H1 (cell line): Measurements from ENCODE around the gene DEDD. TPM values are rescaled to one million over a fixed set of nuclear protein-coding genes. Genes with fewer than 3 reads are reported as not detected.

Experiments
- CTCF ChIA-PET: fragments of 300-600 bp; sonication (Branson Sonifier 250); formaldehyde crosslinking; loops from one replicate; lab custom pipeline; 2021; ENCODE audit not compliant: partially characterized antibody; lab: Charles Lee
- POLR2A ChIA-PET: fragments of 300-600 bp; sonication (Branson Sonifier 250); formaldehyde crosslinking; loops from one replicate; lab custom pipeline; 2021; ENCODE audit warnings: inconsistent platforms; ENCODE audit not compliant: partially characterized antibody; lab: Charles Lee
- DNase-seq, 2 experiments: peaks; one replicate each; pipeline versions ENCODE4 v3.0.0 to v3.0.0-alpha.2; 2010 to 2022; ENCODE audit warnings: low spot score in 2 of 2, low read depth in 1 of 2, mixed read lengths in 1 of 2
- FAIRE-seq: peaks from 2 replicates; lab custom pipeline; 2011; peaks lifted over from hg19 to GRCh38; lab: Jason Lieb, UNC
- H2AFZ ChIP-seq: 2 replicates; pipeline ENCODE4 v1.8.1; 2012; ENCODE audit warnings: low read length, inconsistent platforms
- H2AK5ac ChIP-seq: 2 replicates; pipeline ENCODE4 v1.6.1; 2013; ENCODE audit warnings: low read depth, low read length
- H2BK120ac ChIP-seq: replicated peaks from 2 replicates; pipeline ENCODE3; 2013; ENCODE audit warnings: low read depth, low read length, inconsistent platforms
- H2BK12ac ChIP-seq: 2 replicates; pipeline ENCODE4 v1.6.1; 2013; ENCODE audit warnings: low read depth, low read length
- H2BK15ac ChIP-seq: 2 replicates; pipeline ENCODE4 v1.6.1; 2013; ENCODE audit warnings: low read length
- H2BK20ac ChIP-seq: 2 replicates; pipeline ENCODE4 v1.6.1; 2013; ENCODE audit warnings: low read length
- H2BK5ac ChIP-seq: 2 replicates; pipeline ENCODE4 v1.6.1; 2013; ENCODE audit warnings: low read depth, low read length
- H3K14ac ChIP-seq: 2 replicates; pipeline ENCODE4 v1.6.1; 2013; ENCODE audit warnings: inconsistent platforms; ENCODE audit not compliant: insufficient read length
- H3K18ac ChIP-seq: 2 replicates; pipeline ENCODE4 v1.6.1; 2013; ENCODE audit warnings: low read length; ENCODE audit errors: extremely low read depth
- H3K23ac ChIP-seq: 2 replicates; pipeline ENCODE4 v1.6.1; 2013; ENCODE audit warnings: inconsistent platforms; ENCODE audit not compliant: insufficient read length
- H3K23me2 ChIP-seq: 2 replicates; pipeline ENCODE4 v1.6.1; 2013; ENCODE audit warnings: low read depth, low read length
- H3K27ac ChIP-seq: 2 replicates; pipeline ENCODE4 v1.6.1; 2011; ENCODE audit warnings: low read depth, low read length, inconsistent platforms
- H3K27me3 ChIP-seq, 4 experiments: replicated peaks in 1 of 4; 1 replicate in 1 of 4; 2 replicates in 3 of 4; pipeline versions ENCODE4 v1.6.1 to v1.8.1; 2011 to 2013; ENCODE audit warnings: low read length in 3 of 4, mild to moderate bottlenecking in 3 of 4, inconsistent platforms in 2 of 4, mixed read lengths in 2 of 4, moderate library complexity in 1 of 4; ENCODE audit not compliant: control insufficient read depth in 3 of 4, insufficient read depth in 3 of 4; ENCODE audit errors: extremely low read depth in 1 of 4
- H3K36me3 ChIP-seq, 4 experiments: 2 replicates each; pipeline versions ENCODE4 v1.6.1 to v1.8.1; 2011 to 2013; ENCODE audit warnings: mild to moderate bottlenecking in 4 of 4, low read length in 3 of 4, moderate library complexity in 2 of 4, control low read depth in 1 of 4, inconsistent platforms in 1 of 4; ENCODE audit not compliant: insufficient read depth in 4 of 4, control insufficient read depth in 2 of 4
- H3K4ac ChIP-seq: replicated peaks from 2 replicates; pipeline ENCODE3; 2013; ENCODE audit warnings: low read length, low read depth, mixed read lengths, inconsistent platforms; ENCODE audit not compliant: insufficient read length
- H3K4me1 ChIP-seq, 4 experiments: replicated peaks in 1 of 4; 1 replicate in 1 of 4; 2 replicates in 3 of 4; pipeline versions ENCODE4 v1.6.1 to v1.8.1; 2011 to 2013; ENCODE audit warnings: low read length in 3 of 4, inconsistent platforms in 2 of 4, mixed read lengths in 1 of 4; ENCODE audit not compliant: insufficient read depth in 4 of 4, control insufficient read depth in 3 of 4
- H3K4me2 ChIP-seq, 2 experiments: 2 replicates each; pipeline versions ENCODE4 v1.6.1 to v1.8.1; 2011 to 2013; ENCODE audit warnings: low read depth in 2 of 2, low read length in 2 of 2, control low read depth in 1 of 2, inconsistent platforms in 1 of 2, mild to moderate bottlenecking in 1 of 2; ENCODE audit not compliant: insufficient read depth in 1 of 2
- H3K4me3 ChIP-seq, 4 experiments: fragments of 200-600, 300-600 bp in 1 of 4; sonication (generic), shearing (Covaris generic), sonication (Bioruptor Twin) in 1 of 4; 2 replicates each; pipeline versions ENCODE4 v1.5.1 to v1.8.1; 2011 to 2016; ENCODE audit warnings: low read length in 4 of 4, low read depth in 3 of 4, control low read depth in 2 of 4, inconsistent platforms in 2 of 4, mild to moderate bottlenecking in 2 of 4, mixed read lengths in 1 of 4, moderate library complexity in 1 of 4; ENCODE audit not compliant: insufficient read depth in 2 of 4; ENCODE audit errors: extremely low read depth in 1 of 4
- H3K56ac ChIP-seq: replicated peaks from 2 replicates; pipeline ENCODE3; 2013; ENCODE audit warnings: low read depth, mild to moderate bottlenecking, mixed read lengths, low read length, inconsistent platforms; ENCODE audit not compliant: insufficient read length
- H3K79me1 ChIP-seq: 2 replicates; pipeline ENCODE4 v1.6.1; 2013; ENCODE audit warnings: low read depth, low read length, control low read depth
- H3K79me2 ChIP-seq, 2 experiments: 2 replicates each; pipeline versions ENCODE4 v1.6.1 to v1.8.1; 2012 to 2013; ENCODE audit warnings: low read length in 2 of 2, mild to moderate bottlenecking in 2 of 2, inconsistent platforms in 1 of 2; ENCODE audit not compliant: insufficient read depth in 2 of 2, control insufficient read depth in 1 of 2
- H3K9ac ChIP-seq, 4 experiments: replicated peaks in 1 of 4; 1 replicate in 1 of 4; 2 replicates in 3 of 4; pipeline versions ENCODE4 v1.6.1 to v1.8.1; 2011 to 2013; ENCODE audit warnings: low read depth in 3 of 4, low read length in 3 of 4, control low read depth in 2 of 4, mild to moderate bottlenecking in 2 of 4, moderate library complexity in 2 of 4, inconsistent platforms in 1 of 4; ENCODE audit errors: extremely low read depth in 1 of 4
- H3K9me3 ChIP-seq, 2 experiments: 2 replicates each; pipeline versions ENCODE4 v1.6.1 to v1.8.1; 2012 to 2013; ENCODE audit warnings: mild to moderate bottlenecking in 2 of 2, moderate library complexity in 2 of 2, control low read depth in 1 of 2, inconsistent platforms in 1 of 2, low read depth in 1 of 2, low read length in 1 of 2, mixed read lengths in 1 of 2; ENCODE audit not compliant: insufficient read depth in 2 of 2
- H4K20me1 ChIP-seq, 2 experiments: replicated peaks in 1 of 2; 2 replicates each; pipeline versions ENCODE3 to v1.8.1; 2011 to 2013; ENCODE audit warnings: inconsistent platforms in 2 of 2, low read length in 2 of 2, mild to moderate bottlenecking in 1 of 2; ENCODE audit not compliant: insufficient read depth in 2 of 2, control insufficient read depth in 1 of 2
- H4K5ac ChIP-seq: 2 replicates; pipeline ENCODE4 v1.6.1; 2013; ENCODE audit warnings: low read length, low read depth, mixed read lengths, inconsistent platforms; ENCODE audit not compliant: insufficient read length
- H4K8ac ChIP-seq: 2 replicates; pipeline ENCODE4 v1.8.0; 2013; ENCODE audit warnings: mild to moderate bottlenecking, moderate library complexity, low read length, inconsistent platforms; ENCODE audit not compliant: insufficient read depth; ENCODE audit errors: extremely low read depth
- H4K91ac ChIP-seq: replicated peaks from 2 replicates; pipeline ENCODE3; 2013; ENCODE audit warnings: low read length, mixed read lengths, inconsistent platforms; ENCODE audit not compliant: insufficient read length
- ASH2L ChIP-seq: fragments of 200-600, 300-600 bp; sonication (generic); IDR thresholded peaks from one replicate; pipeline ENCODE4 v1.7.1; 2017; ENCODE audit warnings: low read length
- ATF3 ChIP-seq: IDR thresholded peaks from 2 replicates; pipeline ENCODE4 v1.6.1; 2011; ENCODE audit warnings: low read depth, mild to moderate bottlenecking, low read length; ENCODE audit not compliant: insufficient read depth
- BACH1 ChIP-seq: IDR thresholded peaks from 2 replicates; pipeline ENCODE4 v1.6.1; 2012; ENCODE audit warnings: low read length, improper control_type of control experiment
- CEBPB ChIP-seq: IDR thresholded peaks from 2 replicates; pipeline ENCODE4 v1.6.1; 2012; ENCODE audit warnings: low read depth, low read length
- CHD2 ChIP-seq: IDR thresholded peaks from 2 replicates; pipeline ENCODE4 v1.6.1; 2012; ENCODE audit warnings: low read length, improper control_type of control experiment
- CREB1 ChIP-seq: IDR thresholded peaks from 2 replicates; pipeline ENCODE4 v1.6.1; 2012; ENCODE audit warnings: inconsistent platforms
- CTBP2 ChIP-seq: IDR thresholded peaks from 2 replicates; pipeline ENCODE4 v1.7.0; 2011; ENCODE audit warnings: borderline replicate concordance, mild to moderate bottlenecking, moderate library complexity, mixed read lengths, low read length; ENCODE audit not compliant: insufficient read depth, insufficient read length
- POLR2AphosphoS5 ChIP-seq: IDR thresholded peaks from 2 replicates; pipeline ENCODE4 v1.6.1; 2011; ENCODE audit warnings: low read depth, low read length
- POU5F1 ChIP-seq: IDR thresholded peaks from 2 replicates; pipeline ENCODE4 v1.6.1; 2011; ENCODE audit warnings: low read depth, mild to moderate bottlenecking, low read length, moderate library complexity
- RAD21 ChIP-seq, 2 experiments: IDR thresholded peaks in 1 of 2; conservative IDR thresholded peaks in 1 of 2; 2 replicates each; pipeline ENCODE4 v1.6.1; 2011; ENCODE audit warnings: low read depth in 2 of 2, low read length in 2 of 2, improper control_type of control experiment in 1 of 2, inconsistent platforms in 1 of 2, mild to moderate bottlenecking in 1 of 2, moderate library complexity in 1 of 2
- SP2 ChIP-seq: IDR thresholded peaks from 2 replicates; pipeline ENCODE4 v1.6.1; 2012; ENCODE audit warnings: mild to moderate bottlenecking, low read length, inconsistent platforms
- TAF1 ChIP-seq: IDR thresholded peaks from 2 replicates; pipeline ENCODE4 v1.6.1; 2011; ENCODE audit warnings: mild to moderate bottlenecking, low read depth, low read length
- WGBS, 2 experiments: shearing (Covaris generic) in 1 of 2; methylation state at CpG; one replicate each; pipeline versions ENCODE4 v1.1.6 to v1.1.7; 2013 to 2015; ENCODE audit warnings: low lambda C conversion rate in 2 of 2, mixed read lengths in 2 of 2, inconsistent platforms in 1 of 2, low coverage in 1 of 2, missing lambda C conversion rate in 1 of 2; ENCODE audit not compliant: insufficient replicate concordance in 2 of 2, insufficient coverage in 1 of 2, insufficient read length in 1 of 2; ENCODE audit errors: extremely low coverage in 1 of 2, missing lambda C conversion rate in 1 of 2; 5-methylcytosine and 5-hydroxymethylcytosine counted together
- polyA plus RNA-seq, 7 experiments: library from polyadenylated mRNA; depleted of rRNA in 3 of 7; stranded (reverse) in 5 of 7; unstranded in 2 of 7; fragments of >200 nt in 5 of 7; fragments of 200-250 nt in 2 of 7; gene quantifications; 1 replicate in 5 of 7; 2 replicates in 1 of 7; 4 replicates in 1 of 7; pipeline versions ENCODE4 v1.2.1 to v1.2.3, GENCODE V29; 2011 to 2013; ENCODE audit warnings: missing spikeins in 2 of 7, mixed read lengths in 2 of 7
- total RNA-seq: library from RNA; stranded (reverse); fragmentation: NEBNext Ultra II Directional; extraction: Animal tissue kit (Norgen Biotek cat#: 25700); gene quantifications from 2 replicates; pipeline ENCODE4 v1.2.1, GENCODE V29; 2021
- TF ChIP-seq, protein P1 (sequence below): IDR thresholded peaks from 2 replicates; pipeline ENCODE4 v1.6.1; 2012; ENCODE audit warnings: low read length, inconsistent platforms

Gene DEDD
- total and polyA plus RNA-seq, 2 of the 8 experiments (the other 6 are each of a cell fraction or from before 2014, with no cell fraction given): 42.6 to 55.9 TPM

GRCh38 chr1:161163793-161164192 is 31.3 kb upstream of the DEDD start:
- DNase-seq (no peak), FAIRE-seq (no peak)
- Histone ChIP-seq H3K14ac (no peak overlapping the region), H3K4me1 (peaks cover 0 to 16% (median 8%) of the 10 kb centered on the region in 4 experiments; a peak in 4 of 7 replicates), H3K4me3 (no peak overlapping the region), H3K23me2 (peaks cover 17% of the 10 kb centered on the region), H4K91ac (no peak overlapping the region), H3K56ac (no peak overlapping the region), H3K27ac (no peak overlapping the region), H3K27me3 (no peaks in the 10 kb centered on the region), H4K20me1 (no peaks in the 10 kb centered on the region), H3K9ac (no peak overlapping the region), H4K5ac (no peak overlapping the region), H3K36me3 (peaks cover 0 to 3% (median under 1%) of the 10 kb centered on the region in 4 experiments; a peak in 1 of 8 replicates), H3K4ac (no peak overlapping the region), H3K79me1 (no peaks in the 10 kb centered on the region; the same call in 1 of the 2 replicates), H3K79me2 (no peaks in the 10 kb centered on the region; a peak in 1 of 4 replicates), H2BK15ac (no peak overlapping the region), H2BK5ac (no peak overlapping the region), H2BK20ac (no peak overlapping the region), H4K8ac (no peak overlapping the region), H3K23ac (no peak overlapping the region), H2BK120ac (no peak overlapping the region), H3K4me2 (no peak overlapping the region), H2BK12ac (no peak overlapping the region), H2AK5ac (no peak overlapping the region), H2AFZ (no peak overlapping the region), H3K9me3 (no peaks in the 10 kb centered on the region), H3K18ac (no peak overlapping the region)
- WGBS, 2 experiments: 99% methylated on average over 5 of the region's 5 CpGs; no CpG with 5 or more reads in 1 of the 2 experiments
- ChIA-PET CTCF (interaction anchor here (0.9 to 5.3 kb wide), 4 partner anchors 9 to 219 kb away, joined by 3 to 32 read pairs (median 28); partner anchors contain the start of genes B4GALT3 and UFC1), POLR2A (interaction anchor here (0.7 kb wide), 1 partner anchor 51 kb away, joined by 3 read pairs; no protein-coding TSS in a partner anchor)
- no peak for TF ChIP-seq TAF1
- TF ChIP-seq POU5F1: no peak
- no peak for TF ChIP-seq CREB1
- no peak for TF ChIP-seq POLR2AphosphoS5
- TF ChIP-seq SP2: no peak
- no peak for TF ChIP-seq CEBPB
- TF ChIP-seq CHD2: no peak
- TF ChIP-seq, protein P1, sequence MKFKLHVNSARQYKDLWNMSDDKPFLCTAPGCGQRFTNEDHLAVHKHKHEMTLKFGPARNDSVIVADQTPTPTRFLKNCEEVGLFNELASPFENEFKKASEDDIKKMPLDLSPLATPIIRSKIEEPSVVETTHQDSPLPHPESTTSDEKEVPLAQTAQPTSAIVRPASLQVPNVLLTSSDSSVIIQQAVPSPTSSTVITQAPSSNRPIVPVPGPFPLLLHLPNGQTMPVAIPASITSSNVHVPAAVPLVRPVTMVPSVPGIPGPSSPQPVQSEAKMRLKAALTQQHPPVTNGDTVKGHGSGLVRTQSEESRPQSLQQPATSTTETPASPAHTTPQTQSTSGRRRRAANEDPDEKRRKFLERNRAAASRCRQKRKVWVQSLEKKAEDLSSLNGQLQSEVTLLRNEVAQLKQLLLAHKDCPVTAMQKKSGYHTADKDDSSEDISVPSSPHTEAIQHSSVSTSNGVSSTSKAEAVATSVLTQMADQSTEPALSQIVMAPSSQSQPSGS: no peak
- no peak for TF ChIP-seq ASH2L
- TF ChIP-seq RAD21 (IDR thresholded peaks at IDR 0.05 in 1 of 2, conservative IDR thresholded peaks at IDR 0.05 in 1 of 2; ENCODE audit: low read depth in 2 of 2, low read length in 2 of 2): no peak
- TF ChIP-seq CTBP2: no peak
- TF ChIP-seq ATF3: no peak
- TF ChIP-seq BACH1: no peak
